Activated B cell treated with CpG ODN at 0.5 μM for 24 hours (primary cell): ENCODE results near the gene PIK3R2. TPM values are rescaled to one million over a fixed set of nuclear protein-coding genes. Genes with fewer than 3 reads are reported as not detected.
A peak's percentile ranks its signal among the peaks of the same experiment; 100 is the strongest.
"Not testable (repeated sequence)": the region's sequence is repeated elsewhere in the genome, so short reads cannot be mapped to it uniquely, and the experiment has no call there.

Experiments
- ATAC-seq: fragments of 200-7000 bp; cut with Tn5 transposase; one replicate; pipeline ENCODE4 v1.10.0; 2021; ENCODE audit warnings: low read depth, mild to moderate bottlenecking, moderate library complexity
- CTCF ChIA-PET: fragments of 350-600 bp; sonication (Branson Sonifier 250); formaldehyde crosslinking; loops from one replicate; lab custom pipeline; 2021; ENCODE audit warnings: antibody characterized with exemption; lab: Charles Lee
- POLR2A ChIA-PET: fragments of 350-600 bp; sonication (Branson Sonifier 250); formaldehyde crosslinking; loops from one replicate; lab custom pipeline; 2021; ENCODE audit warnings: antibody characterized with exemption; lab: Charles Lee
- DNase-seq: peaks from one replicate; pipeline ENCODE4 v3.0.0; 2022
- H3K27ac Mint-ChIP-seq: one replicate; pipeline ENCODE4 v1.8.0; 2020; ENCODE audit warnings: mixed read lengths
- H3K27me3 Mint-ChIP-seq: one replicate; pipeline ENCODE4 v1.8.0; 2021; ENCODE audit warnings: mixed read lengths
- H3K36me3 Mint-ChIP-seq: one replicate; pipeline ENCODE4 v1.8.0; 2021; ENCODE audit warnings: low read depth, mixed read lengths
- H3K4me1 Mint-ChIP-seq: one replicate; pipeline ENCODE4 v1.8.0; 2021; ENCODE audit warnings: mixed read lengths
- H3K4me3 Mint-ChIP-seq: one replicate; pipeline ENCODE4 v1.8.0; 2020; ENCODE audit warnings: mild to moderate bottlenecking, mixed read lengths
- H3K9me3 Mint-ChIP-seq: one replicate; pipeline ENCODE4 v1.8.0; 2020; ENCODE audit warnings: mixed read lengths
- intact Hi-C: fragments of 100-400 bp; cut with micrococcal nuclease; formaldehyde crosslinking; loops from one replicate; pipeline ENCODE4 v1.15.1; 2024
- total RNA-seq: library from RNA; stranded (reverse); gene quantifications from 2 replicates; pipeline ENCODE4 v1.2.3, GENCODE V29; 2022
- TF ChIP-seq, protein P1 (sequence below): fragments of 200-600 bp; IDR thresholded peaks from one replicate; pipeline ENCODE4 v1.8.0; 2022; ENCODE audit warnings: antibody characterized with exemption, mild to moderate bottlenecking

The PIK3R2 gene
- total RNA-seq, 1 donor from 2014 or later: 12.7 TPM

DNA sequence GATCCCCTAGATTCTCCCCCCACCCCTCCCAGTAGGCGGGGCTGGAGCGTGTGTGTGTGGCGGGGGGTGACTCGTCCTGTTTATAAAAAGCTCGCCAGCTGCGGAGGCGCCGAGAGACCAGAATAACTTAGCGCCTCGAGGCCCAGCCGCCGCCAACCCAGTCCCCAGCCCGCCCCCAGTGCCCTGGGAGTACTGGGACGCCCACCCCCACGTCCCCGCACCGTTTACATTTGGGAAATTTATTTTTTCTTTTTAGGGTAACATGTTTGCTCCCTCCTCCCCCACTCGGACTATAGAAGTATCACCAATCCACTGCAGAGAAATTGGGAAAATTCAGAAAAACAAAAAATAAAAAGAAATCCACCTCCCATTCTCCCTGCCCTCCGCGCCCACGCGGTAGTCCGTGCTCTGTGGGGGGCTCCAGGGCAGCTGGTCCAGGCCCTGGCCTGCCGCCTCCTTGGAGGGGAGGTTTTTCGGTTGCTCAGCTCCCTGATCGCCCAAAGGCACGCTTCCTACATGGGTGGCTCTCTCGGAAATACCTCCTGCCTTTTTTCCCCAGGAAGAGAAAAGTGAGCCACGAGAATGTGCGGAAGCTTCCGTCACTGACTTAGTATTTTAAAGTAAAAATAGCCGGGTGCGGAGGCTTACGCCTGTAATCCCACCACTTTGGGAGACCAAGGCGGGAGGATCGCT is 52.4 kb downstream of the PIK3R2 start:
- ChIA-PET POLR2A (interaction anchor here (0.6 to 6.0 kb wide), 20 partner anchors 12 to 525 kb away, joined by 3 to 112 read pairs (median 6); partner anchors contain the start of genes IFI30, IQCN, JUND and LSM4), CTCF (interaction anchor here (0.9 to 6.8 kb wide), 9 partner anchors 14 to 267 kb away, joined by 3 to 95 read pairs (median 7); a partner anchor contains a TSS)
- H3K9me3 Mint-ChIP-seq: no peaks in the 10 kb centered on the region
- H3K4me3 Mint-ChIP-seq: peak overlapping the region; percentile 92
- peaks cover 5% of the 10 kb centered on the region for H3K27me3 Mint-ChIP-seq
- H3K4me1 Mint-ChIP-seq: peaks cover 27% of the 10 kb centered on the region
- TF ChIP-seq, protein P1, sequence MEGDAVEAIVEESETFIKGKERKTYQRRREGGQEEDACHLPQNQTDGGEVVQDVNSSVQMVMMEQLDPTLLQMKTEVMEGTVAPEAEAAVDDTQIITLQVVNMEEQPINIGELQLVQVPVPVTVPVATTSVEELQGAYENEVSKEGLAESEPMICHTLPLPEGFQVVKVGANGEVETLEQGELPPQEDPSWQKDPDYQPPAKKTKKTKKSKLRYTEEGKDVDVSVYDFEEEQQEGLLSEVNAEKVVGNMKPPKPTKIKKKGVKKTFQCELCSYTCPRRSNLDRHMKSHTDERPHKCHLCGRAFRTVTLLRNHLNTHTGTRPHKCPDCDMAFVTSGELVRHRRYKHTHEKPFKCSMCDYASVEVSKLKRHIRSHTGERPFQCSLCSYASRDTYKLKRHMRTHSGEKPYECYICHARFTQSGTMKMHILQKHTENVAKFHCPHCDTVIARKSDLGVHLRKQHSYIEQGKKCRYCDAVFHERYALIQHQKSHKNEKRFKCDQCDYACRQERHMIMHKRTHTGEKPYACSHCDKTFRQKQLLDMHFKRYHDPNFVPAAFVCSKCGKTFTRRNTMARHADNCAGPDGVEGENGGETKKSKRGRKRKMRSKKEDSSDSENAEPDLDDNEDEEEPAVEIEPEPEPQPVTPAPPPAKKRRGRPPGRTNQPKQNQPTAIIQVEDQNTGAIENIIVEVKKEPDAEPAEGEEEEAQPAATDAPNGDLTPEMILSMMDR: no peak
- H3K36me3 Mint-ChIP-seq: peaks cover 4% of the 10 kb centered on the region
- ATAC-seq (no peak), DNase-seq (peak; percentile 64)
- intact Hi-C loops: loop anchor here (2.0 kb wide), 3 partner anchors 19 to 259 kb away; partner anchors contain the start of gene LSM4
- H3K27ac Mint-ChIP-seq: peak overlapping the region; percentile 87

DNA sequence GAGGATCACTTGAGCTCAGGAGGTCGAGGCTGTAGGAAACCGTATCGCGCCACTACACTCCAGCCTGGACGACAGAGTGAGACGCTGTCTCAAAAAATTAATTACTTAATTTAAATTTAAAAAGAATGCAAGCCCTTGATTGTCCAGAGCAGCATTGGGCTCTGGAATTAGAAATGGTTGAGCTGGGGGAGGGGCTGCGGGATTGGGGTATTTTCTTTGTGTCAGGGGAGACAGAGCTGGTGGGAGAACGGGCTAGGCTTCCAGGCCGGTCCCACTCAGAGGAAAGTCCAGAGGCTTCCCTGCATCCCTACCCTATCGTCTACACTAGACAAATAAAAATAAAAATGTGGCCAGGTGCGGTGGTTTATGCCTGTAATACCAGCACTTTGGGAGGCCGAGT is 53.1 kb downstream of the PIK3R2 start:
- intact Hi-C loops: no loop called here
- no peaks in the 10 kb centered on the region for H3K9me3 Mint-ChIP-seq
- TF ChIP-seq, protein P1: no peak
- ChIA-PET POLR2A (interaction anchor here (2.9 to 6.0 kb wide), 4 partner anchors 13 to 99 kb away, joined by 13 to 112 read pairs (median 46); partner anchors contain the start of genes JUND and MPV17L2), CTCF (interaction anchor here (1.1 to 6.8 kb wide), 5 partner anchors 35 to 268 kb away, joined by 3 to 95 read pairs (median 7); a partner anchor contains a TSS)
- DNase-seq (no peak), ATAC-seq (no peak)
- H3K4me3 Mint-ChIP-seq: no peak overlapping the region
- H3K27ac Mint-ChIP-seq: no peak overlapping the region
- peaks cover 27% of the 10 kb centered on the region for H3K4me1 Mint-ChIP-seq
- H3K36me3 Mint-ChIP-seq: peaks cover 4% of the 10 kb centered on the region
- H3K27me3 Mint-ChIP-seq: peaks cover 6% of the 10 kb centered on the region

DNA sequence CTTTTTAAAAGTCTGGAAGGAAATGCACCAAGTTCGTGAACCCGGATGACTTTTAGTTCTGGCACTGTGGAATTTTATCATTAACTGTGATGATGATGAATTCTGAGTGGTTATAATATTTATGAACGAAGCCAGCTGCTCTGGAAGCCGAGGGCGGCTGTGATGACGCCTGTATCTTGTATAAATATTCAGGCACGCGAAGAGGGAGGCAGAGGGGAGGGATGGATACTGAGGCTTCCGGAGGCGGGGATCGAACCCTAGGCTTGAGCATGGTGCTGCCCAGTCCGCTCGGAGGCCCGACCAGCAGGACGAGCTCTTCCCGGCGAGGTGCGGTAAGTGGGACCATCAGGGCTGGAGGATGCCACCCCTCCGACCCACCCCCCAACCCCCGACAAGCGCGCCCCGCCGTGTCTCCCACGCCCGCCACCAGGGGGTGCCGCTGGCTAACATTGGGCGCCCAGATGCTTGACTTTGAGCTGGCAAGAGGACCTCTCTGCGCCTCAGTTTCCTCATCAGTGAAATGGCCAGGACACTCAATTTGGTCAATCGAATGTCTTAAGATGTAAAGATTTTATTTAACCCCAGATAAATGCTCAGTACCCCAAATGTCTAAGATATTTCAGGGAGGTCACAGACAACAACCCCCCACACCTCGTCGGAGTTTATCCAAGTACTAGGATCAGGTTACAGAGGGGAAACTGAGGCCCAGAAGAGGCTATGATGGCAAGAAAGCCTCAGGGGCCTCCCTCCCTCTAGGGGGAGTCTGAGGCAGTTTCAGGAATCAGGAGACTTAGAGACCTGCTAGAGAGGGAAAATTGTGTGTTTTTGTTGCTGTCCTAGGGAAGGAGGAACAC is 55.4 kb downstream of the PIK3R2 start:
- ChIA-PET CTCF (interaction anchor here (0.6 to 6.8 kb wide), 7 partner anchors 17 to 120 kb away, joined by 3 to 95 read pairs (median 5); partner anchors contain the start of gene LSM4), POLR2A (interaction anchor here (0.5 to 1.6 kb wide), 6 partner anchors 16 to 180 kb away, joined by 3 to 7 read pairs (median 4); no protein-coding TSS in a partner anchor)
- Mint-ChIP-seq H3K36me3 (peaks cover 2% of the 10 kb centered on the region), H3K4me3 (no peak overlapping the region), H3K27ac (no peak overlapping the region), H3K4me1 (peaks cover 13% of the 10 kb centered on the region), H3K9me3 (no peaks in the 10 kb centered on the region), H3K27me3 (peaks cover 10% of the 10 kb centered on the region)
- TF ChIP-seq, protein P1: no peak
- intact Hi-C loops: loop anchor here (1.0 kb wide), 4 partner anchors 43 to 202 kb away; partner anchors contain the start of gene LSM4
- DNase-seq: peak; percentile 55
- no peak for ATAC-seq

DNA sequence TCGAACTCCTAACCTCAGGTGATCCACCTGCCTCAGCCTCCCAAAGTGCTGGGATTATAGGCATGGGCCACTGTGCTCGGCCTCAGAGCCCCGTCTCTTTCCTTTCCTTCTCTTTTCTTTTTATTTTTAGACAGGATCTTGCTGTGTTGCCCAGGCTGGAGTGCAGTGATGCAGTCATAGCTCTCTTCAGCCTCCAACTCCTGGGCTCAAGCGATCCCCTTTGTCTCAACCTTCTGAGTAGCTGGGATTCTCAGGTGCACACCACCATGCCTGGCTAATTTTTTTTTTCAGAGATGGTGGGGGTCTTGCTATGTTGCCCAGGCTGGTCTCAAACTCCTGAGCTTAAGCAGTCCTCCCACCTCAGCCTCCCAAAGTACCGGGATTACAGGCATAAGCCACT is 56.9 kb downstream of the PIK3R2 start:
- CTCF ChIA-PET: interaction anchor here (6.8 kb wide), 1 partner anchor 43 kb away, joined by 95 read pairs; a partner anchor contains a TSS
- H3K4me3 Mint-ChIP-seq, intact Hi-C loops, ATAC-seq, H3K4me1 Mint-ChIP-seq, H3K27ac Mint-ChIP-seq, DNase-seq, H3K36me3 Mint-ChIP-seq, H3K9me3 Mint-ChIP-seq: not testable (repeated sequence)
- POLR2A ChIA-PET: interaction anchor here (0.5 to 1.3 kb wide), 6 partner anchors 39 to 552 kb away, joined by 3 to 9 read pairs (median 4); no protein-coding TSS in a partner anchor
- H3K27me3 Mint-ChIP-seq: peaks cover 14% of the 10 kb centered on the region

DNA sequence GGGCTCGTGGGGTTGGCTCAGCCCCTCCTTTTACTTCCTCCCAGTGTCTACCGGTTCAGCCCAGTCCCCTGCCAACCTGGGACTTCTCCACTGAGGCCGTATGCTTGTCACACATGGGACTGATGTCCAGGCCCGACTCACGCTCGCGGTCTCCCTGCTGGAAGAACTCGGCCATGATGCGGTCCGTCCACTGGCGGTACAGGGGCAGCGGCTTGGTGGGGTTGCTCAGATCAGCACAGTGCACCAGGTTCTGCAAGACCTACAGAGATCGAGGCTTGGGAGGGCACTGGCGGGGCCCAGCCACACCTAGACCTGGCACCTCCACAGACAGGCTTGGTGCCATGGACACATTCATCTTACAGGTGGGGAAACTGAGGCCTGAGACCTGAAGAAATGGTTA is 58.7 kb downstream of the PIK3R2 start:
- Mint-ChIP-seq H3K4me1 (no peaks in the 10 kb centered on the region), H3K27me3 (peaks cover 14% of the 10 kb centered on the region), H3K36me3 (no peaks in the 10 kb centered on the region), H3K9me3 (no peaks in the 10 kb centered on the region), H3K27ac (no peak overlapping the region), H3K4me3 (no peak overlapping the region)
- CTCF ChIA-PET: no interaction called here
- TF ChIP-seq, protein P1: no peak
- no peak for ATAC-seq
- intact Hi-C loops: no loop called here
- DNase-seq: no peak
- POLR2A ChIA-PET: interaction anchor here (1.0 kb wide), 1 partner anchor 117 kb away, joined by 3 read pairs; no protein-coding TSS in a partner anchor
